GM21515 (cell line): ENCODE measurements around the gene ICOSLG.
"Not testable (repeated sequence)": the region's sequence is repeated elsewhere in the genome, so short reads cannot be mapped to it uniquely, and the experiment has no call there.

ENCODE experiments used
- ATAC-seq: cut with Tn5 transposase; IDR thresholded peaks from one replicate; pipeline ENCODE4 v1.9.1; 2021; ENCODE audit not compliant: unreplicated experiment

The ICOSLG gene

GRCh38 chr21:44265734-44266270, 25.1 kb upstream of the ICOSLG start:
- ATAC-seq: no peak

- ATAC-seq: no peak
Measured at GRCh38 chr21:44263768-44264167, 23.0 kb upstream of the ICOSLG start.

- no peak for ATAC-seq
Measured at GRCh38 chr21:44263221-44263760, 22.5 kb upstream of the ICOSLG start.

GRCh38 chr21:44262338-44263056, 21.8 kb upstream of the ICOSLG start:
- no peak for ATAC-seq

GRCh38 chr21:44261675-44262295, 21.0 kb upstream of the ICOSLG start, which contains the start of gene DNMT3L:
Gene DNMT3L (minus strand): TSS chr21:44261897. CDS start chr21:44261259, 638 bp downstream.
- no peak for ATAC-seq

GRCh38 chr21:44260791-44261631, 20.3 kb upstream of the ICOSLG start:
- no peak for ATAC-seq

- no peak for ATAC-seq
Measured at GRCh38 chr21:44260066-44260465, 19.3 kb upstream of the ICOSLG start.

GRCh38 chr21:44259082-44259705, 18.5 kb upstream of the ICOSLG start:
- no peak for ATAC-seq

GRCh38 chr21:44258056-44258725, 17.4 kb upstream of the ICOSLG start:
- ATAC-seq: no peak

GRCh38 chr21:44255511-44255981, 14.8 kb upstream of the ICOSLG start:
- no peak for ATAC-seq

- no peak for ATAC-seq
Measured at GRCh38 chr21:44253832-44254710, 13.3 kb upstream of the ICOSLG start.

- not testable (repeated sequence) for ATAC-seq
Measured at GRCh38 chr21:44249204-44250037, 8.7 kb upstream of the ICOSLG start.

- ATAC-seq: not testable (repeated sequence)
Measured at GRCh38 chr21:44247904-44248303, 7.2 kb upstream of the ICOSLG start.

- ATAC-seq: peak; percentile 45
Measured at GRCh38 chr21:44243980-44244379, 3.2 kb upstream of the ICOSLG start.

- peak; percentile 38 for ATAC-seq
Measured at GRCh38 chr21:44241281-44241680, 538 bp upstream of the ICOSLG start.

GRCh38 chr21:44240353-44240752, 390 bp downstream of the ICOSLG start:
- not testable (repeated sequence) for ATAC-seq

GRCh38 chr21:44229561-44229960, 11.2 kb downstream of the ICOSLG start:
- not testable (repeated sequence) for ATAC-seq

- ATAC-seq: not testable (repeated sequence)
Measured at GRCh38 chr21:44228109-44228508, 12.6 kb downstream of the ICOSLG start.
